ENCODE data around the gene MYOZ2. TPM values are rescaled to one million over a fixed set of nuclear protein-coding genes. Genes with fewer than 3 reads are reported as not detected.
A peak's percentile ranks its signal among the peaks of the same experiment; 100 is the strongest.

Gene MYOZ2
- 1 to 10 TPM in 2 of 4 donors, under 1 TPM in 2; 0.20 to 2.3 (median 0.78) TPM for total RNA-seq

GRCh38 chr4:119135721-119136121 lies at the start of gene MYOZ2:
Gene MYOZ2 (plus strand): TSS chr4:119135832. CDS start chr4:119136526, 694 bp downstream.
- Histone ChIP-seq H3K4me1 (peaks cover 0 to 26% (median 8%) of the 10 kb centered on the region in 3 donors), H3K4me3 (no peak within 1 kb of the TSS), H3K9me3 (no peaks in the 10 kb centered on the region), H3K27ac (no peak within 1 kb of the TSS), H3K36me3 (no peaks in the 10 kb centered on the region), H3K27me3 (no peaks in the 10 kb centered on the region)
- 50 to 75% methylated on average over 1 to 2 of the region's 2 CpGs for WGBS, 2 donors (ENCODE audit: low coverage in 1 of 2)
- TF ChIP-seq, protein P1, sequence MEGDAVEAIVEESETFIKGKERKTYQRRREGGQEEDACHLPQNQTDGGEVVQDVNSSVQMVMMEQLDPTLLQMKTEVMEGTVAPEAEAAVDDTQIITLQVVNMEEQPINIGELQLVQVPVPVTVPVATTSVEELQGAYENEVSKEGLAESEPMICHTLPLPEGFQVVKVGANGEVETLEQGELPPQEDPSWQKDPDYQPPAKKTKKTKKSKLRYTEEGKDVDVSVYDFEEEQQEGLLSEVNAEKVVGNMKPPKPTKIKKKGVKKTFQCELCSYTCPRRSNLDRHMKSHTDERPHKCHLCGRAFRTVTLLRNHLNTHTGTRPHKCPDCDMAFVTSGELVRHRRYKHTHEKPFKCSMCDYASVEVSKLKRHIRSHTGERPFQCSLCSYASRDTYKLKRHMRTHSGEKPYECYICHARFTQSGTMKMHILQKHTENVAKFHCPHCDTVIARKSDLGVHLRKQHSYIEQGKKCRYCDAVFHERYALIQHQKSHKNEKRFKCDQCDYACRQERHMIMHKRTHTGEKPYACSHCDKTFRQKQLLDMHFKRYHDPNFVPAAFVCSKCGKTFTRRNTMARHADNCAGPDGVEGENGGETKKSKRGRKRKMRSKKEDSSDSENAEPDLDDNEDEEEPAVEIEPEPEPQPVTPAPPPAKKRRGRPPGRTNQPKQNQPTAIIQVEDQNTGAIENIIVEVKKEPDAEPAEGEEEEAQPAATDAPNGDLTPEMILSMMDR (IDR thresholded peaks at IDR 0.05) = no peak
- TF ChIP-seq POLR2AphosphoS5 (IDR thresholded peaks at IDR 0.05) (no peak), EP300 (IDR thresholded peaks at IDR 0.05) (no peak)
- ATAC-seq = no peak

DNA sequence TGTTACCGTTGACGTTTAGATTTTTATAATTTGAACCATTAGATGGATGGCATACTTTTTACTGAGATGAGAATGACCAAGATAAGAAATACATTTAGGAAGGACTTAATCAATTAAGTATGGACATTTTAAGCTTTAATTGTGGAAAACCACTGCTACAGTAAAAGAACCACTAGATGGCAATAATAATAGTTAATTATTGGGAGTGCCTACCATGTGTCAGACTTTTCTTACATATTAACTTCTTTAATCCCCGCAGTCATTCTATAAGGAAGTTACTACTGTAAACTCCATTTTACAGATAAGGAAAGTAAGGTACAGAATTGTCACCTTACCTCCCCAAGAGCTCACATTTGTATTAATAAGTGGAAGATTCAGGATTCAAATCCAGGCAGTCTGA lies 48.5 kb upstream of the MYOZ2 start:
- Histone ChIP-seq H3K4me1 (no peaks in the 10 kb centered on the region), H3K27me3 (no peaks in the 10 kb centered on the region), H3K36me3 (no peaks in the 10 kb centered on the region), H3K4me3 (no peak overlapping the region), H3K9me3 (no peaks in the 10 kb centered on the region), H3K27ac (no peak overlapping the region)
- TF ChIP-seq POLR2AphosphoS5 (IDR thresholded peaks at IDR 0.05) (no peak), EP300 (IDR thresholded peaks at IDR 0.05) (no peak)
- TF ChIP-seq, protein P1 (IDR thresholded peaks at IDR 0.05) = peak in 1 of 4 experiments; percentile 35
- WGBS, 2 donors (ENCODE audit: low coverage in 1 of 2) = 63 to 79% methylated on average over 3 of the region's 3 CpGs
- ATAC-seq = no peak

- TF ChIP-seq POLR2A (IDR thresholded peaks at IDR 0.05) = no peak
- TF ChIP-seq, protein P1 (IDR thresholded peaks at IDR 0.05) = no peak
- TF ChIP-seq POLR2AphosphoS5 (IDR thresholded peaks at IDR 0.05) = no peak
- no peak for TF ChIP-seq EP300 (IDR thresholded peaks at IDR 0.05)
- Histone ChIP-seq H3K36me3 (no peaks in the 10 kb centered on the region), H3K4me3 (no peak overlapping the region), H3K27me3 (no peaks in the 10 kb centered on the region), H3K27ac (no peak overlapping the region), H3K4me1 (no peaks in the 10 kb centered on the region), H3K9me3 (no peaks in the 10 kb centered on the region)
- ATAC-seq = no peak
- 72 to 90% methylated on average over 4 of the region's 5 CpGs for WGBS, 2 donors (ENCODE audit: low coverage in 1 of 2)
These were observed 48.0 kb upstream of the MYOZ2 start for GRCh38 chr4:119087656-119088055.

- TF ChIP-seq EP300 (IDR thresholded peaks at IDR 0.05) = no peak
- TF ChIP-seq POLR2AphosphoS5 (IDR thresholded peaks at IDR 0.05) = no peak
- TF ChIP-seq, protein P1 (IDR thresholded peaks at IDR 0.05) = no peak
- TF ChIP-seq POLR2A (IDR thresholded peaks at IDR 0.05) = no peak
- H3K27me3 ChIP-seq = no peaks in the 10 kb centered on the region
- no peaks in the 10 kb centered on the region for H3K9me3 ChIP-seq
- 67 to 80% methylated on average over 4 to 5 of the region's 5 CpGs for WGBS, 2 donors (ENCODE audit: low coverage in 1 of 2)
- no peak overlapping the region for H3K27ac ChIP-seq
- no peak overlapping the region for H3K4me3 ChIP-seq
- H3K4me1 ChIP-seq = peaks cover 0 to under 1% (median 0%) of the 10 kb centered on the region in 3 donors
- no peak for ATAC-seq
- H3K36me3 ChIP-seq = no peaks in the 10 kb centered on the region
These were observed 42.4 kb upstream of the MYOZ2 start for GRCh38 chr4:119093042-119093827.
